Transverse colon (tissue), 4 donors: ENCODE results near the gene HIPK2. TPM values are rescaled to one million over a fixed set of nuclear protein-coding genes. Genes with fewer than 3 reads are reported as not detected.

Experiments
- DNase-seq: peaks from one replicate; pipeline ENCODE4 v3.0.0-alpha.2; 2019
- H3K27ac ChIP-seq, 4 donors: fragments of 200-600 bp; sonication (generic); 2 replicates each; pipeline ENCODE4 v1.5.1; 2016 to 2018; ENCODE audit warnings: inconsistent platforms in 4 of 4
- H3K27me3 ChIP-seq: fragments of 200-600 bp; sonication (generic); 2 replicates; pipeline ENCODE4 v1.5.1; 2017; ENCODE audit warnings: inconsistent platforms
- H3K36me3 ChIP-seq, 4 donors: fragments of 200-600 bp; sonication (generic); 2 replicates each; pipeline ENCODE4 v1.5.1; 2017 to 2019; ENCODE audit warnings: inconsistent platforms in 4 of 4
- H3K4me1 ChIP-seq, 4 donors: fragments of 200-600 bp; sonication (generic); 2 replicates each; pipeline ENCODE4 v1.5.1; 2017 to 2020; ENCODE audit warnings: inconsistent platforms in 4 of 4
- H3K4me3 ChIP-seq, 4 donors: fragments of 200-600 bp; sonication (generic); 1 replicate in 1 of 4; 2 replicates in 3 of 4; pipeline versions ENCODE4 v1.5.1 to v1.6.1; 2017 to 2019; ENCODE audit warnings: inconsistent platforms in 4 of 4
- H3K9me3 ChIP-seq, 2 donors: fragments of 200-600 bp; sonication (generic); 2 replicates each; pipeline ENCODE4 v1.5.1; 2017 to 2019; ENCODE audit warnings: inconsistent platforms in 2 of 2
- CTCF ChIP-seq, 5 experiments: fragments of 200-600 bp in 3 of 5; fragments of 450-650 bp in 2 of 5; sonication (generic) in 3 of 5; IDR thresholded peaks; 1 replicate in 2 of 5; 2 replicates in 3 of 5; pipeline ENCODE4 v1.5.1; 2016 to 2017; ENCODE audit warnings: antibody characterized with exemption in 5 of 5, inconsistent platforms in 3 of 5, mild to moderate bottlenecking in 2 of 5, moderate library complexity in 1 of 5
- EP300 ChIP-seq: sonication (generic); formaldehyde crosslinking; IDR thresholded peaks from one replicate; pipeline ENCODE4 v1.6.1; 2017; ENCODE audit warnings: antibody characterized with exemption, low read depth
- POLR2A ChIP-seq: fragments of 450-650 bp; IDR thresholded peaks from one replicate; pipeline ENCODE4 v1.6.1; 2016; ENCODE audit warnings: antibody characterized with exemption, mild to moderate bottlenecking, moderate library complexity
- POLR2AphosphoS5 ChIP-seq, 3 donors: sonication (generic); formaldehyde crosslinking; IDR thresholded peaks; one replicate each; pipeline ENCODE4 v1.6.1; 2016; ENCODE audit warnings: antibody characterized with exemption in 3 of 3
- WGBS, 2 donors: methylation state at CpG; one replicate each; pipeline ENCODE4 v1.1.5; 2018; ENCODE audit warnings: low coverage in 1 of 2; 5-methylcytosine and 5-hydroxymethylcytosine counted together
- in situ Hi-C, 4 donors: fragments of 200-750 bp; cut with MboI; loops; one replicate each; pipeline versions ENCODE4 v1.15.0 to v1.15.1; 2017; ENCODE audit warnings: low sequenced_read_pairs in 3 of 4, low pct_ligation_motif_present in 1 of 4, low pct_unique_long_range_greater_than_20kb in 1 of 4
- intact Hi-C: fragments of 100-400 bp; cut with DNase I; formaldehyde crosslinking; loops from one replicate; pipeline ENCODE4 v1.15.1; 2023; ENCODE audit warnings: low total_unique reads
- total RNA-seq, 4 donors: library from RNA; depleted of rRNA; stranded (reverse); fragments of >200 nt; gene quantifications; one replicate each; pipeline ENCODE4 v1.1.0, GENCODE V29; 2016

The HIPK2 gene
- total RNA-seq, 4 donors from 2014 or later = 27.3 to 40.3 (median 33.6) TPM

GRCh38 chr7:139775829-139776266 is 1.9 kb downstream of the HIPK2 start:
- 1 to 5% methylated on average over 4 to 11 of the region's 11 CpGs for WGBS, 2 donors

GRCh38 chr7:139774376-139774775 is 3.4 kb downstream of the HIPK2 start:
- in situ Hi-C loops (loop anchor here in 2 of 4 donors (10.0 kb wide), 2 partner anchors 50 to 230 kb away; no protein-coding TSS in a partner anchor), intact Hi-C loops (loop anchor here (10.0 kb wide), 2 partner anchors 70 to 130 kb away; no protein-coding TSS in a partner anchor)
- H3K27me3 ChIP-seq = peaks cover 5% of the 10 kb centered on the region
- WGBS, 2 donors = 60 to 82% methylated on average over 1 of the region's 1 CpG
- no peak for DNase-seq
- TF ChIP-seq POLR2AphosphoS5 (IDR thresholded peaks at IDR 0.05) = no peak
- TF ChIP-seq POLR2A = no peak
- TF ChIP-seq EP300 = no peak
- TF ChIP-seq CTCF (IDR thresholded peaks at IDR 0.05) = no peak
- no peaks in the 10 kb centered on the region for H3K36me3 ChIP-seq
- H3K4me3 ChIP-seq = no peak overlapping the region
- no peaks in the 10 kb centered on the region for H3K9me3 ChIP-seq
- peaks cover 10 to 41% (median 21%) of the 10 kb centered on the region in 4 donors for H3K4me1 ChIP-seq
- peak overlapping the region in 2 of 4 donors; percentile 30 to 94 for H3K27ac ChIP-seq

More at GRCh38 chr7:139775829-139776266, 1.9 kb downstream of the HIPK2 start:
- intact Hi-C loops (loop anchor here (10.0 kb wide), 2 partner anchors 71 to 131 kb away; no protein-coding TSS in a partner anchor), in situ Hi-C loops (loop anchor here in 2 of 4 donors (10.0 kb wide), 2 partner anchors 51 to 229 kb away; no protein-coding TSS in a partner anchor)
- TF ChIP-seq EP300 = no peak
- TF ChIP-seq CTCF (IDR thresholded peaks at IDR 0.05) = peak; percentile 64 to 74 (median 65)
- peak; percentile 20 for TF ChIP-seq POLR2A
- TF ChIP-seq POLR2AphosphoS5 (IDR thresholded peaks at IDR 0.05) = peak; percentile 5 to 29 (median 29)
- Histone ChIP-seq H3K36me3 (no peaks in the 10 kb centered on the region), H3K27me3 (peaks cover 7% of the 10 kb centered on the region), H3K27ac (peak overlapping the region; percentile 87 to 98 (median 96)), H3K4me3 (peak overlapping the region; percentile 87 to 98 (median 95)), H3K4me1 (peaks cover 10 to 41% (median 21%) of the 10 kb centered on the region in 4 donors), H3K9me3 (no peaks in the 10 kb centered on the region)
- peak; percentile 75 for DNase-seq

GRCh38 chr7:139773371-139773770 is 4.4 kb downstream of the HIPK2 start:
- TF ChIP-seq EP300 (no peak), POLR2A (no peak), CTCF (IDR thresholded peaks at IDR 0.05) (no peak), POLR2AphosphoS5 (IDR thresholded peaks at IDR 0.05) (no peak)
- H3K4me1 ChIP-seq = peaks cover 6 to 39% (median 17%) of the 10 kb centered on the region in 4 donors
- intact Hi-C loops = loop anchor here (10.0 kb wide), 2 partner anchors 69 to 129 kb away; no protein-coding TSS in a partner anchor
- WGBS, 2 donors = 85 to 89% methylated on average over 4 to 5 of the region's 5 CpGs
- no peaks in the 10 kb centered on the region for H3K27me3 ChIP-seq
- H3K9me3 ChIP-seq = no peaks in the 10 kb centered on the region
- H3K36me3 ChIP-seq = no peaks in the 10 kb centered on the region
- no peak overlapping the region for H3K4me3 ChIP-seq
- DNase-seq = no peak
- peak overlapping the region in 1 of 4 donors; percentile 19 for H3K27ac ChIP-seq
- in situ Hi-C loops = loop anchor here in 2 of 4 donors (10.0 kb wide), 2 partner anchors 49 to 231 kb away; no protein-coding TSS in a partner anchor

GRCh38 chr7:139772873-139773272 is 4.9 kb downstream of the HIPK2 start:
- Histone ChIP-seq H3K4me1 (peaks cover 8 to 42% (median 20%) of the 10 kb centered on the region in 4 donors), H3K27me3 (no peaks in the 10 kb centered on the region), H3K27ac (peak overlapping the region in 1 of 4 donors; percentile 4), H3K4me3 (no peak overlapping the region), H3K9me3 (no peaks in the 10 kb centered on the region), H3K36me3 (no peaks in the 10 kb centered on the region)
- DNase-seq = no peak
- intact Hi-C loops (loop anchor here (10.0 kb wide), 2 partner anchors 68 to 128 kb away; no protein-coding TSS in a partner anchor), in situ Hi-C loops (loop anchor here in 2 of 4 donors (10.0 kb wide), 2 partner anchors 48 to 232 kb away; no protein-coding TSS in a partner anchor)
- WGBS, 2 donors = 84 to 100% methylated on average over 1 to 6 of the region's 6 CpGs
- TF ChIP-seq POLR2A (no peak), CTCF (IDR thresholded peaks at IDR 0.05) (no peak), POLR2AphosphoS5 (IDR thresholded peaks at IDR 0.05) (no peak), EP300 (no peak)
